Nephron progenitor cell (in vitro differentiated cells): ENCODE measurements around the gene MBNL2.

Experiments
- DNase-seq: peaks from one replicate; pipeline ENCODE4 v3.0.0; 2021
- H3K27ac Mint-ChIP-seq: 2 replicates; pipeline ENCODE4 v1.8.0; 2021; ENCODE audit warnings: mild to moderate bottlenecking, moderate library complexity, mixed read lengths
- H3K27me3 Mint-ChIP-seq: 2 replicates; pipeline ENCODE4 v1.8.0; 2021; ENCODE audit warnings: mild to moderate bottlenecking, low read depth, mixed read lengths; ENCODE audit not compliant: poor library complexity
- H3K36me3 Mint-ChIP-seq: 2 replicates; pipeline ENCODE4 v1.8.0; 2021; ENCODE audit warnings: low read depth, mixed read lengths
- H3K4me1 Mint-ChIP-seq: 2 replicates; pipeline ENCODE4 v1.8.0; 2021; ENCODE audit warnings: mixed read lengths
- H3K4me3 Mint-ChIP-seq: 2 replicates; pipeline ENCODE4 v1.8.0; 2021; ENCODE audit warnings: mild to moderate bottlenecking, moderate library complexity, mixed read lengths
- H3K9me3 Mint-ChIP-seq: 2 replicates; pipeline ENCODE4 v1.8.0; 2021; ENCODE audit warnings: mild to moderate bottlenecking, moderate library complexity, mixed read lengths
- CTCF ChIP-seq: fragments of 200-600 bp; sonication (generic); IDR thresholded peaks from 2 replicates; pipeline ENCODE4 v1.5.0; 2021; ENCODE audit warnings: antibody characterized with exemption

The MBNL2 gene

GRCh38 chr13:97221989-97222700, at the start of gene MBNL2:
TSS of gene MBNL2 (plus strand) at chr13:97222333. CDS start at chr13:97276236, 53,903 bp downstream.
- H3K4me1 Mint-ChIP-seq = peaks cover 48% of the 10 kb centered on the region
- no peaks in the 10 kb centered on the region for H3K27me3 Mint-ChIP-seq
- TF ChIP-seq CTCF = no peak
- H3K4me3 Mint-ChIP-seq = peak within 1 kb of the TSS; percentile 92
- peak within 1 kb of the TSS; percentile 97 for H3K27ac Mint-ChIP-seq
- no peaks in the 10 kb centered on the region for H3K9me3 Mint-ChIP-seq
- H3K36me3 Mint-ChIP-seq = peaks cover 2% of the 10 kb centered on the region
- peak; percentile 79 for DNase-seq

GRCh38 chr13:97174638-97175037, 47.5 kb upstream of the MBNL2 start:
- Mint-ChIP-seq H3K36me3 (no peaks in the 10 kb centered on the region), H3K27me3 (peaks cover 6% of the 10 kb centered on the region), H3K27ac (no peak overlapping the region), H3K9me3 (peaks cover 10% of the 10 kb centered on the region), H3K4me1 (no peaks in the 10 kb centered on the region), H3K4me3 (no peak overlapping the region)
- DNase-seq = no peak
- TF ChIP-seq CTCF = no peak

GRCh38 chr13:97175041-97175440, 47.1 kb upstream of the MBNL2 start:
- peaks cover 6% of the 10 kb centered on the region for H3K27me3 Mint-ChIP-seq
- H3K9me3 Mint-ChIP-seq = peaks cover 10% of the 10 kb centered on the region
- no peak overlapping the region for H3K27ac Mint-ChIP-seq
- no peak for DNase-seq
- no peaks in the 10 kb centered on the region for H3K36me3 Mint-ChIP-seq
- H3K4me3 Mint-ChIP-seq = no peak overlapping the region
- no peak for TF ChIP-seq CTCF
- no peaks in the 10 kb centered on the region for H3K4me1 Mint-ChIP-seq

- H3K36me3 Mint-ChIP-seq = no peaks in the 10 kb centered on the region
- no peak overlapping the region for H3K4me3 Mint-ChIP-seq
- H3K27ac Mint-ChIP-seq = no peak overlapping the region
- peaks cover 6% of the 10 kb centered on the region for H3K9me3 Mint-ChIP-seq
- peaks cover 10% of the 10 kb centered on the region for H3K27me3 Mint-ChIP-seq
- no peaks in the 10 kb centered on the region for H3K4me1 Mint-ChIP-seq
- no peak for DNase-seq
- no peak for TF ChIP-seq CTCF
Measured at GRCh38 chr13:97179501-97179900, 42.6 kb upstream of the MBNL2 start.

- TF ChIP-seq CTCF = no peak
- Mint-ChIP-seq H3K27ac (no peak overlapping the region), H3K27me3 (peaks cover 7% of the 10 kb centered on the region), H3K4me3 (no peak overlapping the region), H3K4me1 (no peaks in the 10 kb centered on the region), H3K9me3 (no peaks in the 10 kb centered on the region), H3K36me3 (no peaks in the 10 kb centered on the region)
- DNase-seq = no peak
Measured at GRCh38 chr13:97182111-97182890, 39.8 kb upstream of the MBNL2 start.
